Stomach (tissue), 9 donors: Measurements from ENCODE around the gene INSC. TPM values are rescaled to one million over a fixed set of nuclear protein-coding genes. Genes with fewer than 3 reads are reported as not detected.

Experiments used
- DNase-seq, 2 donors: peaks; one replicate each; pipeline versions ENCODE4 v3.0.0 to v3.0.0-alpha.2; 2013 to 2019
- H3K27ac ChIP-seq, 5 donors: fragments of 200-600 bp in 4 of 5; sonication (generic) in 4 of 5; one replicate each; pipeline ENCODE4 v1.5.1; 2013 to 2019; ENCODE audit warnings: mild to moderate bottlenecking in 1 of 5, moderate library complexity in 1 of 5
- H3K27me3 ChIP-seq, 3 donors: fragments of 200-600 bp; sonication (generic); one replicate each; pipeline ENCODE4 v1.5.1; 2017 to 2019; ENCODE audit warnings: mixed run types in 1 of 3
- H3K36me3 ChIP-seq, 4 donors: fragments of 200-600 bp; sonication (generic); 1 replicate in 3 of 4; 2 replicates in 1 of 4; pipeline ENCODE4 v1.5.1; 2016 to 2019
- H3K4me1 ChIP-seq, 4 donors: fragments of 200-600 bp; sonication (generic); one replicate each; pipeline ENCODE4 v1.5.1; 2016 to 2019
- H3K4me3 ChIP-seq, 4 donors: fragments of 200-600 bp; sonication (generic) in 3 of 4; one replicate each; pipeline ENCODE4 v1.5.1; 2016 to 2019; ENCODE audit warnings: mild to moderate bottlenecking in 1 of 4
- H3K9me3 ChIP-seq, 4 donors: fragments of 200-600 bp; sonication (generic); one replicate each; pipeline ENCODE4 v1.5.1; 2016 to 2019
- CTCF ChIP-seq, 7 experiments: fragments of 450-650 bp in 4 of 7; fragments of 200-600 bp in 3 of 7; sonication (generic) in 3 of 7; IDR thresholded peaks; one replicate each; pipeline ENCODE4 v1.5.1; 2016 to 2019; ENCODE audit warnings: antibody characterized with exemption in 7 of 7, control low read depth in 2 of 7, mild to moderate bottlenecking in 1 of 7
- EP300 ChIP-seq: sonication (generic); formaldehyde crosslinking; IDR thresholded peaks from one replicate; pipeline ENCODE4 v1.6.1; 2017; ENCODE audit warnings: antibody characterized with exemption
- POLR2A ChIP-seq, 4 donors: fragments of 450-650 bp; IDR thresholded peaks; one replicate each; pipeline ENCODE4 v1.6.1; 2016; ENCODE audit warnings: antibody characterized with exemption in 4 of 4, control low read depth in 2 of 4, mild to moderate bottlenecking in 1 of 4, moderate library complexity in 1 of 4
- POLR2AphosphoS5 ChIP-seq, 3 donors: sonication (generic); formaldehyde crosslinking; IDR thresholded peaks; one replicate each; pipeline ENCODE4 v1.6.1; 2016; ENCODE audit warnings: antibody characterized with exemption in 3 of 3
- WGBS, 5 donors: extraction: QIAGEN DNeasy Blood & Tissue Kit in 3 of 5; methylation state at CpG; one replicate each; pipeline versions ENCODE4 v1.1.5 to v1.1.7; 2013 to 2018; 5-methylcytosine and 5-hydroxymethylcytosine counted together
- intact Hi-C: fragments of 100-400 bp; cut with DNase I; formaldehyde crosslinking; loops from one replicate; pipeline ENCODE4 v1.15.1; 2023; ENCODE audit warnings: low total_unique reads
- polyA plus RNA-seq, 3 donors: library from polyadenylated mRNA; stranded (reverse); fragments of 200-250 nt; gene quantifications; one replicate each; pipeline ENCODE4 v1.2.3, GENCODE V29; 2013
- total RNA-seq, 5 donors: library from RNA; depleted of rRNA; stranded (reverse); fragments of >200 nt; gene quantifications; one replicate each; pipeline versions ENCODE4 v1.1.0 to v1.2.3, GENCODE V29; 2014 to 2016
- donor health status: healthy with polysubstance abuse.
- donor health status: Bipolar disorder and iron deficiency.
- donor health status: healthy.

INSC gene
- total and polyA plus RNA-seq, 8 donors, result 0.75 to 23.2 (median 2.9) TPM; not detected in 1

GRCh38 chr11:15208378-15209222 lies 93.9 kb downstream of the INSC start:
- WGBS, 5 donors, result 13 to 25% (median 16%) methylated on average over 3 to 10 of the region's 10 CpGs
- intact Hi-C loops, result loop anchor here (5.0 kb wide), 1 partner anchor 106 kb away; no protein-coding TSS in a partner anchor
- peaks cover 0 to 7% (median 0%) of the 10 kb centered on the region in 4 donors for H3K4me1 ChIP-seq

DNA sequence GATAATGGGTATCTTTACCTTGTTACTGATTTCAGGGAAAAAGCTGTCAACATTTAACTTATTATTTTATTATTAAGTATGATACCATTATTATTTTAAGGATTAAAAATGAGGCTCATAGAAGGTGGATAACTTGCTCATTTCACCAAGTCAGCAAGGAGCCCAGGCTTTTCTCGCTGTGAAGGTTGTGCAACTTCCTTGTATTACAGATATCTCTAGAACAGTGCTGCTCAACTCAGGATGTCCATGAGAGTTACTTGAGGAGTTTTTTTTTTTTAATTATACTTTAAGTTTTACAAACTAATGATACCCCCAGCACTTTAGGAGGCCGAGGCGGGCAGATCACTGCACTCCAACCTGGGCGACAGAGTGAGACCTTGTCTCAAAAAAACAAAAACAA lies 98.2 kb downstream of the INSC start:
- Histone ChIP-seq H3K27ac (no peak overlapping the region), H3K4me3 (no peak overlapping the region), H3K9me3 (no peaks in the 10 kb centered on the region), H3K27me3 (no peaks in the 10 kb centered on the region), H3K4me1 (peaks cover 0 to 7% (median 0%) of the 10 kb centered on the region in 4 donors), H3K36me3 (no peaks in the 10 kb centered on the region)
- DNase-seq, result no peak
- intact Hi-C loops, result no loop called here
- TF ChIP-seq EP300, result no peak
- no peak for TF ChIP-seq CTCF (IDR thresholded peaks at IDR 0.05)
- TF ChIP-seq POLR2AphosphoS5 (IDR thresholded peaks at IDR 0.05), result no peak
- TF ChIP-seq POLR2A (IDR thresholded peaks at IDR 0.05), result no peak
- 90 to 94% (median 92%) methylated on average over 4 of the region's 4 CpGs for WGBS, 5 donors

More at GRCh38 chr11:15208378-15209222, 93.9 kb downstream of the INSC start:
- Histone ChIP-seq H3K9me3 (no peaks in the 10 kb centered on the region), H3K4me3 (no peak overlapping the region), H3K27me3 (no peaks in the 10 kb centered on the region), H3K36me3 (no peaks in the 10 kb centered on the region), H3K27ac (no peak overlapping the region)
- DNase-seq, result peak; percentile 80 to 90
- TF ChIP-seq EP300 (no peak), CTCF (IDR thresholded peaks at IDR 0.05) (peak in 6 of 7 experiments; percentile 59 to 94 (median 89))

- intact Hi-C loops, result no loop called here
- Histone ChIP-seq H3K4me3 (no peak overlapping the region), H3K36me3 (no peaks in the 10 kb centered on the region), H3K9me3 (no peaks in the 10 kb centered on the region), H3K27me3 (no peaks in the 10 kb centered on the region), H3K4me1 (peaks cover 0 to 2% (median 0%) of the 10 kb centered on the region in 4 donors), H3K27ac (no peak overlapping the region)
- DNase-seq, result no peak
- TF ChIP-seq POLR2AphosphoS5 (IDR thresholded peaks at IDR 0.05) (no peak), EP300 (no peak), POLR2A (IDR thresholded peaks at IDR 0.05) (no peak), CTCF (IDR thresholded peaks at IDR 0.05) (no peak)
- WGBS, 5 donors, result 38 to 61% (median 51%) methylated on average over 3 of the region's 3 CpGs
Measured at GRCh38 chr11:15213471-15214231, 98.9 kb downstream of the INSC start.

DNA sequence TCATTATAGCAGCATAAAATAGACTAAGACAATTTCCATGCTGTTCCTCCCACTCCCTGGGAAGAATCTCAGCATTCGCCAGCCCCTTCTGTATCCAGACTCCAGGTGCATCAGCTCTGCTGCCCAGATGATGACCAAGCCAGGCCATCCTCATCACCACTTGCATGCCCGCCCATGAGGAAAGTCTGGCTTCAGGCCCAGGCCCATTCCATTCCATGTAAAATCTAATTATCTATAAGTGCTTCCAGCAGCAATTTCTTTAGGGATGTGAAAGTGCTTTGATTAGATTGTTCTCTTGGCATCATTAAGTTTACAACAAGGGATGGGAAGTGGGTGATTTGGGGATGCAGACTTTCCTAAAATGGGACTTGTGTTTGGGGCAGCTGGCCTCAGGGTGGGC lies 100.3 kb downstream of the INSC start:
- no peak overlapping the region for H3K27ac ChIP-seq
- H3K36me3 ChIP-seq, result no peaks in the 10 kb centered on the region
- intact Hi-C loops, result no loop called here
- no peaks in the 10 kb centered on the region for H3K4me1 ChIP-seq
- no peak overlapping the region for H3K4me3 ChIP-seq
- peak in 1 of 2 donors; percentile 25 for DNase-seq
- WGBS, 5 donors, result 89 to 93% (median 92%) methylated on average over 2 of the region's 2 CpGs
- H3K9me3 ChIP-seq, result no peaks in the 10 kb centered on the region
- TF ChIP-seq EP300, result no peak
- no peak for TF ChIP-seq POLR2A (IDR thresholded peaks at IDR 0.05)
- TF ChIP-seq POLR2AphosphoS5 (IDR thresholded peaks at IDR 0.05), result no peak
- no peak for TF ChIP-seq CTCF (IDR thresholded peaks at IDR 0.05)
- H3K27me3 ChIP-seq, result no peaks in the 10 kb centered on the region
